Ovary (tissue), 3 donors: ENCODE measurements around the gene VKORC1.

ENCODE experiments used
- POLR2A ChIP-seq: fragments of 450-650 bp; IDR thresholded peaks from one replicate; pipeline ENCODE4 v1.6.1; 2017; ENCODE audit warnings: antibody characterized with exemption, mild to moderate bottlenecking, moderate library complexity
- TF ChIP-seq, protein P1 (sequence below), 3 donors: fragments of 450-650 bp in 2 of 3; fragments of 200-600 bp in 1 of 3; IDR thresholded peaks; one replicate each; pipeline versions ENCODE4 v1.5.1 to v1.8.0; 2016 to 2022; ENCODE audit warnings: antibody characterized with exemption in 3 of 3, mild to moderate bottlenecking in 1 of 3
- donor health status: DM: no; HTN: no; CAD: no.

GRCh38 chr16:31043898-31044481, 50.6 kb downstream of the VKORC1 start:
- TF ChIP-seq, protein P1, sequence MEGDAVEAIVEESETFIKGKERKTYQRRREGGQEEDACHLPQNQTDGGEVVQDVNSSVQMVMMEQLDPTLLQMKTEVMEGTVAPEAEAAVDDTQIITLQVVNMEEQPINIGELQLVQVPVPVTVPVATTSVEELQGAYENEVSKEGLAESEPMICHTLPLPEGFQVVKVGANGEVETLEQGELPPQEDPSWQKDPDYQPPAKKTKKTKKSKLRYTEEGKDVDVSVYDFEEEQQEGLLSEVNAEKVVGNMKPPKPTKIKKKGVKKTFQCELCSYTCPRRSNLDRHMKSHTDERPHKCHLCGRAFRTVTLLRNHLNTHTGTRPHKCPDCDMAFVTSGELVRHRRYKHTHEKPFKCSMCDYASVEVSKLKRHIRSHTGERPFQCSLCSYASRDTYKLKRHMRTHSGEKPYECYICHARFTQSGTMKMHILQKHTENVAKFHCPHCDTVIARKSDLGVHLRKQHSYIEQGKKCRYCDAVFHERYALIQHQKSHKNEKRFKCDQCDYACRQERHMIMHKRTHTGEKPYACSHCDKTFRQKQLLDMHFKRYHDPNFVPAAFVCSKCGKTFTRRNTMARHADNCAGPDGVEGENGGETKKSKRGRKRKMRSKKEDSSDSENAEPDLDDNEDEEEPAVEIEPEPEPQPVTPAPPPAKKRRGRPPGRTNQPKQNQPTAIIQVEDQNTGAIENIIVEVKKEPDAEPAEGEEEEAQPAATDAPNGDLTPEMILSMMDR (IDR thresholded peaks at IDR 0.05): no peak
- no peak for TF ChIP-seq POLR2A
